ENCODE results near the gene MYO9B. TPM values are rescaled to one million over a fixed set of nuclear protein-coding genes. Genes with fewer than 3 reads are reported as not detected.
A peak's percentile ranks its signal among the peaks of the same experiment; 100 is the strongest.
"Not testable (repeated sequence)": the region's sequence is repeated elsewhere in the genome, so short reads cannot be mapped to it uniquely, and the experiment has no call there.

MYO9B gene
- polyA plus RNA-seq, 3 donors = 5.9 to 366 (median 7.5) TPM

DNA sequence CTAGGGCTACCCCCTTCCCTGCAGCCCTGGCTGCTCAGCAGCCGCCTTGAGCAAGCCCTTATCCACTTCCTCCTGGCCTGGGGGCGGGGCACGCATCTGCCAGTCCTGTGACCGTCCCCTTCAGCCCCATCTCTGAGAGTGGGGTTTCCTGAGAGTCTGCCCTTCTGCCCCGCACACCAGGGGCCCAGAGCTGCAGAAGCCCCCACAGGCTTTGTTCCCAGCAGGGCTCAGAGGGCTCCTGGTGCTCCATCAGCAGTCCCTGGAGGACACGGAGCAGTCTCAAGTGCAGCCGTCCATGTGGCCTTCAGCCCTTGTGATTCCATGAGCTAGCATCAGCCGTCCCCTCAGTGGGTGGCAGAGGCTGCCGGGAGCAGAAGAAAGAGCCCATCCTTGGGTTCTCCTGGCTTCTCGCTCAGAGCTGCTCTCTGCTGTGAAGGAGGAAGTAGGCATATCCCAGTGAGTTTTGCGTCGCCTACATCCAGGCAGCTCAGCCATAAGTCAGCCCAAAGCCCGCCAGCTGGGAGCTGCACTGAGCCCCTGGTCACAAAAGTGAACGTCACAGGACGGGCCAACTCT lies 16.3 kb downstream of the MYO9B start:
- no peak for TF ChIP-seq CTCF (IDR thresholded peaks at IDR 0.05)
- peaks cover 79% of the 10 kb centered on the region for H3K4me1 Mint-ChIP-seq

GRCh38 chr19:17092696-17093095 lies 17.1 kb downstream of the MYO9B start:
- Histone ChIP-seq H3K4me3 (replicated peaks in 1 of 3; ENCODE audit: low read depth in 2 of 3, low read length in 3 of 3) (no peak overlapping the region), H3K79me2 (ENCODE audit: insufficient read depth, low read length) (peaks cover 98% of the 10 kb centered on the region), H2AFZ (ENCODE audit: insufficient read depth, low read depth, low read length, poor library complexity, severe bottlenecking) (no peak overlapping the region), H4K20me1 (ENCODE audit: insufficient read depth, low read length) (peaks cover 61% of the 10 kb centered on the region), H3K27ac (ENCODE audit: low read depth in 1 of 2, low read length in 2 of 2) (peak overlapping the region; percentile 96 to 100), H3K4me1 (ENCODE audit: control insufficient read depth in 1 of 2, insufficient read depth in 2 of 2, low read length in 2 of 2) (peaks cover 76 to 96% of the 10 kb centered on the region in 2 donors), H3K4me2 (replicated peaks; ENCODE audit: extremely low read depth, low read length, poor library complexity, severe bottlenecking) (no peak overlapping the region), H3K9ac (ENCODE audit: insufficient read depth, low read length, poor library complexity, severe bottlenecking) (no peak overlapping the region), H3K9me3 (replicated peaks in 1 of 2; ENCODE audit: control insufficient read depth in 1 of 2, insufficient read depth in 1 of 2, low read length in 2 of 2) (no peaks in the 10 kb centered on the region), H3K36me3 (replicated peaks in 1 of 2; ENCODE audit: control insufficient read depth in 1 of 2, insufficient read depth in 2 of 2, low read length in 2 of 2) (peaks cover 3 to 8% of the 10 kb centered on the region in 2 donors), H3K27me3 (ENCODE audit: control insufficient read depth in 2 of 2, insufficient read depth in 2 of 2, low read length in 2 of 2) (no peaks in the 10 kb centered on the region)
- Mint-ChIP-seq H3K4me1 (peaks cover 79% of the 10 kb centered on the region), H3K27me3 (ENCODE audit: low read depth in 3 of 3) (peaks cover 0 to 4% (median 0%) of the 10 kb centered on the region in 3 donors), H3K27ac (peak overlapping the region in 4 of 7 donors; percentile 3 to 100 (median 82)), H3K9me3 (peaks cover 0 to 3% (median 0%) of the 10 kb centered on the region in 7 donors), H3K4me3 (no peak overlapping the region), H3K36me3 (peaks cover 49 to 54% of the 10 kb centered on the region in 2 donors)
- intact Hi-C loops (cut with micrococcal nuclease) = loop anchor here in 1 of 2 donors (5.0 kb wide), 1 partner anchor 45 kb away; no protein-coding TSS in a partner anchor
- no peak for TF ChIP-seq CTCF (IDR thresholded peaks at IDR 0.05)
- no peak for DNase-seq
- WGBS (ENCODE audit: insufficient coverage) = 89% methylated on average over 2 of the region's 2 CpGs

More for the DNA sequence above, 16.3 kb downstream of the MYO9B start:
- 7% methylated on average over 14 of the region's 15 CpGs for WGBS (ENCODE audit: insufficient coverage)
- peak overlapping the region; percentile 67 to 76 for H3K4me3 Mint-ChIP-seq
- Histone ChIP-seq H3K4me3 (replicated peaks in 1 of 3; ENCODE audit: low read depth in 2 of 3, low read length in 3 of 3) (peak overlapping the region in 2 of 3 experiments; percentile 31 to 66), H3K36me3 (replicated peaks in 1 of 2; ENCODE audit: control insufficient read depth in 1 of 2, insufficient read depth in 2 of 2, low read length in 2 of 2) (peaks cover 9 to 17% of the 10 kb centered on the region in 2 donors), H3K27ac (ENCODE audit: low read depth in 1 of 2, low read length in 2 of 2) (peak overlapping the region; percentile 96 to 100), H4K20me1 (ENCODE audit: insufficient read depth, low read length) (peaks cover 61% of the 10 kb centered on the region), H3K9me3 (replicated peaks in 1 of 2; ENCODE audit: control insufficient read depth in 1 of 2, insufficient read depth in 1 of 2, low read length in 2 of 2) (no peaks in the 10 kb centered on the region), H2AFZ (ENCODE audit: insufficient read depth, low read depth, low read length, poor library complexity, severe bottlenecking) (no peak overlapping the region), H3K27me3 (ENCODE audit: control insufficient read depth in 2 of 2, insufficient read depth in 2 of 2, low read length in 2 of 2) (no peaks in the 10 kb centered on the region), H3K4me2 (replicated peaks; ENCODE audit: extremely low read depth, low read length, poor library complexity, severe bottlenecking) (peak overlapping the region; percentile 81), H3K79me2 (ENCODE audit: insufficient read depth, low read length) (peaks cover 98% of the 10 kb centered on the region), H3K9ac (ENCODE audit: insufficient read depth, low read length, poor library complexity, severe bottlenecking) (peak overlapping the region; percentile 85), H3K4me1 (ENCODE audit: control insufficient read depth in 1 of 2, insufficient read depth in 2 of 2, low read length in 2 of 2) (peaks cover 67 to 87% of the 10 kb centered on the region in 2 donors)
- H3K27ac Mint-ChIP-seq = peak overlapping the region; percentile 96 to 100 (median 99)
- peaks cover 0 to 6% (median 0%) of the 10 kb centered on the region in 3 donors for H3K27me3 Mint-ChIP-seq (ENCODE audit: low read depth in 3 of 3)
- H3K9me3 Mint-ChIP-seq = peaks cover 0 to 3% (median 0%) of the 10 kb centered on the region in 7 donors
- H3K36me3 Mint-ChIP-seq = peaks cover 51 to 62% of the 10 kb centered on the region in 2 donors
- intact Hi-C loops (cut with micrococcal nuclease) = loop anchor here in 1 of 2 donors (2.0 to 5.0 kb wide), 2 partner anchors 15 to 45 kb away; no protein-coding TSS in a partner anchor
- DNase-seq = peak; percentile 83 to 92 (median 87)

- peak overlapping the region in 1 of 3 experiments; percentile 1 for H3K4me3 ChIP-seq (replicated peaks in 1 of 3; ENCODE audit: low read depth in 2 of 3, low read length in 3 of 3)
- peaks cover 98% of the 10 kb centered on the region for H3K79me2 ChIP-seq (ENCODE audit: insufficient read depth, low read length)
- H3K4me3 Mint-ChIP-seq; H3K9ac ChIP-seq (ENCODE audit: insufficient read depth, low read length, poor library complexity, severe bottlenecking); H2AFZ ChIP-seq (ENCODE audit: insufficient read depth, low read depth, low read length, poor library complexity, severe bottlenecking); H3K9me3 Mint-ChIP-seq; DNase-seq; H3K9me3 ChIP-seq (replicated peaks in 1 of 2; ENCODE audit: control insufficient read depth in 1 of 2, insufficient read depth in 1 of 2, low read length in 2 of 2); H3K27me3 Mint-ChIP-seq (ENCODE audit: low read depth in 3 of 3); H3K27me3 ChIP-seq (ENCODE audit: control insufficient read depth in 2 of 2, insufficient read depth in 2 of 2, low read length in 2 of 2): not testable (repeated sequence)
- Mint-ChIP-seq H3K27ac (peak overlapping the region; percentile 78 to 96 (median 92)), H3K4me1 (peaks cover 69% of the 10 kb centered on the region), H3K36me3 (peaks cover 52% of the 10 kb centered on the region in 2 donors)
- H4K20me1 ChIP-seq (ENCODE audit: insufficient read depth, low read length) = peaks cover 70% of the 10 kb centered on the region
- peaks cover 2 to 15% of the 10 kb centered on the region in 2 donors for H3K36me3 ChIP-seq (replicated peaks in 1 of 2; ENCODE audit: control insufficient read depth in 1 of 2, insufficient read depth in 2 of 2, low read length in 2 of 2)
- H3K4me1 ChIP-seq (ENCODE audit: control insufficient read depth in 1 of 2, insufficient read depth in 2 of 2, low read length in 2 of 2) = peaks cover 63 to 81% of the 10 kb centered on the region in 2 donors
- peak overlapping the region; percentile 41 to 85 for H3K27ac ChIP-seq (ENCODE audit: low read depth in 1 of 2, low read length in 2 of 2)
- intact Hi-C loops (cut with micrococcal nuclease) = loop anchor here in 1 of 2 donors (5.0 kb wide), 1 partner anchor 43 kb away; no protein-coding TSS in a partner anchor
- 100% methylated on average over 2 of the region's 3 CpGs for WGBS (ENCODE audit: insufficient coverage)
- peak overlapping the region; percentile 27 for H3K4me2 ChIP-seq (replicated peaks; ENCODE audit: extremely low read depth, low read length, poor library complexity, severe bottlenecking)
Observed at GRCh38 chr19:17094694-17095093, 19.1 kb downstream of the MYO9B start.

Data from CD14-positive monocyte (primary cell).